ENCODE data around the gene KANSL1. TPM values are rescaled to one million over a fixed set of nuclear protein-coding genes. Genes with fewer than 3 reads are reported as not detected.

Gene KANSL1
- total RNA-seq, 3 donors from 2014 or later: 59.5 to 142 (median 111) TPM

GRCh38 chr17:46032909-46033308 is 160.3 kb downstream of the KANSL1 start:
- H3K9me3 ChIP-seq: no peaks in the 10 kb centered on the region
- peak in 1 of 2 donors; percentile 15 for DNase-seq (ENCODE audit: low spot score in 2 of 2)
- H3K4me3 ChIP-seq: no peak overlapping the region
- H3K4me1 ChIP-seq: no peaks in the 10 kb centered on the region
- TF ChIP-seq POLR2A (IDR thresholded peaks at IDR 0.05): no peak
- TF ChIP-seq, protein P1, sequence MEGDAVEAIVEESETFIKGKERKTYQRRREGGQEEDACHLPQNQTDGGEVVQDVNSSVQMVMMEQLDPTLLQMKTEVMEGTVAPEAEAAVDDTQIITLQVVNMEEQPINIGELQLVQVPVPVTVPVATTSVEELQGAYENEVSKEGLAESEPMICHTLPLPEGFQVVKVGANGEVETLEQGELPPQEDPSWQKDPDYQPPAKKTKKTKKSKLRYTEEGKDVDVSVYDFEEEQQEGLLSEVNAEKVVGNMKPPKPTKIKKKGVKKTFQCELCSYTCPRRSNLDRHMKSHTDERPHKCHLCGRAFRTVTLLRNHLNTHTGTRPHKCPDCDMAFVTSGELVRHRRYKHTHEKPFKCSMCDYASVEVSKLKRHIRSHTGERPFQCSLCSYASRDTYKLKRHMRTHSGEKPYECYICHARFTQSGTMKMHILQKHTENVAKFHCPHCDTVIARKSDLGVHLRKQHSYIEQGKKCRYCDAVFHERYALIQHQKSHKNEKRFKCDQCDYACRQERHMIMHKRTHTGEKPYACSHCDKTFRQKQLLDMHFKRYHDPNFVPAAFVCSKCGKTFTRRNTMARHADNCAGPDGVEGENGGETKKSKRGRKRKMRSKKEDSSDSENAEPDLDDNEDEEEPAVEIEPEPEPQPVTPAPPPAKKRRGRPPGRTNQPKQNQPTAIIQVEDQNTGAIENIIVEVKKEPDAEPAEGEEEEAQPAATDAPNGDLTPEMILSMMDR (IDR thresholded peaks at IDR 0.05): no peak
- TF ChIP-seq POLR2AphosphoS5 (IDR thresholded peaks at IDR 0.05): no peak
- peaks cover 19% of the 10 kb centered on the region for H3K36me3 ChIP-seq
- no peak overlapping the region for H3K27ac ChIP-seq
- H3K27me3 ChIP-seq: no peaks in the 10 kb centered on the region
- intact Hi-C loops (cut with DNase I; ENCODE audit: low total_unique reads): no loop called here

DNA sequence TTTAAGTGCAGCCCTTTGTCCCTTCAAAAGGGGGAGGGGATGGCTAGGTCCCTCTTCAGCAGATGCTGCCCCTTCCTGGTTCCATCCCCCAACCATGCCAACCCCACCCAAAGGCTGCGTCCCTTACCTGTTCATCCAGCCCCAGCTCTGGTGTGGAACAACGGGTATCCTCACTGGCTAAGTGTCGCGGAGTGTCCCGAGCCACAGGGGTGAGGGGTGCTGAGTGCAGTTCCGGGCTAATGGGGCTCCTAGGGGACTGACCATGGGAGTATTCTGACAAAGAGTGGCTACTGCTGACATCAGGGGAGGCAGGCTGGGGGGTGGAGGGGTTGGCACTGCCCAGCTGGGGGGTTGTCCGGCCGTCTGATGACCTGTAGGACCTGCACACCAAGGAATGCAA is 161.3 kb downstream of the KANSL1 start:
- Histone ChIP-seq H3K4me3 (no peak overlapping the region), H3K9me3 (no peaks in the 10 kb centered on the region), H3K27ac (no peak overlapping the region), H3K27me3 (no peaks in the 10 kb centered on the region), H3K36me3 (peaks cover 19% of the 10 kb centered on the region), H3K4me1 (no peaks in the 10 kb centered on the region)
- intact Hi-C loops (cut with DNase I; ENCODE audit: low total_unique reads): no loop called here
- no peak for DNase-seq (ENCODE audit: low spot score in 2 of 2)
- TF ChIP-seq, protein P1 (IDR thresholded peaks at IDR 0.05): no peak
- no peak for TF ChIP-seq POLR2AphosphoS5 (IDR thresholded peaks at IDR 0.05)
- TF ChIP-seq POLR2A (IDR thresholded peaks at IDR 0.05): no peak

GRCh38 chr17:46031440-46031839 is 161.8 kb downstream of the KANSL1 start:
- H3K4me1 ChIP-seq: no peaks in the 10 kb centered on the region
- H3K36me3 ChIP-seq: peaks cover 19% of the 10 kb centered on the region
- no peak overlapping the region for H3K4me3 ChIP-seq
- no peaks in the 10 kb centered on the region for H3K9me3 ChIP-seq
- DNase-seq (ENCODE audit: low spot score in 2 of 2): no peak
- H3K27ac ChIP-seq: no peak overlapping the region
- no peaks in the 10 kb centered on the region for H3K27me3 ChIP-seq
- TF ChIP-seq, protein P1 (IDR thresholded peaks at IDR 0.05): no peak
- TF ChIP-seq POLR2AphosphoS5 (IDR thresholded peaks at IDR 0.05) (no peak), POLR2A (IDR thresholded peaks at IDR 0.05) (no peak)
- intact Hi-C loops (cut with DNase I; ENCODE audit: low total_unique reads): no loop called here

- Histone ChIP-seq H3K27me3 (no peaks in the 10 kb centered on the region), H3K36me3 (peaks cover 18% of the 10 kb centered on the region), H3K9me3 (no peaks in the 10 kb centered on the region), H3K27ac (no peak overlapping the region), H3K4me3 (no peak overlapping the region), H3K4me1 (no peaks in the 10 kb centered on the region)
- intact Hi-C loops (cut with DNase I; ENCODE audit: low total_unique reads): no loop called here
- DNase-seq (ENCODE audit: low spot score in 2 of 2): no peak
- TF ChIP-seq POLR2A (IDR thresholded peaks at IDR 0.05): no peak
- TF ChIP-seq, protein P1 (IDR thresholded peaks at IDR 0.05): no peak
- TF ChIP-seq POLR2AphosphoS5 (IDR thresholded peaks at IDR 0.05): no peak
These were observed 162.5 kb downstream of the KANSL1 start for GRCh38 chr17:46030752-46031151.

- intact Hi-C loops (cut with DNase I; ENCODE audit: low total_unique reads): no loop called here
- no peaks in the 10 kb centered on the region for H3K4me1 ChIP-seq
- peaks cover 10% of the 10 kb centered on the region for H3K36me3 ChIP-seq
These were observed 163.6 kb downstream of the KANSL1 start for GRCh38 chr17:46029627-46030026.

More at GRCh38 chr17:46029627-46030026, 163.6 kb downstream of the KANSL1 start:
- H3K27ac ChIP-seq: no peak overlapping the region
- TF ChIP-seq, protein P1 (IDR thresholded peaks at IDR 0.05): no peak
- no peak for TF ChIP-seq POLR2A (IDR thresholded peaks at IDR 0.05)
- TF ChIP-seq POLR2AphosphoS5 (IDR thresholded peaks at IDR 0.05): no peak
- no peaks in the 10 kb centered on the region for H3K9me3 ChIP-seq
- no peak for DNase-seq (ENCODE audit: low spot score in 2 of 2)
- no peak overlapping the region for H3K4me3 ChIP-seq
- H3K27me3 ChIP-seq: no peaks in the 10 kb centered on the region
